GM08714 (cell line): ENCODE results near the gene CFAP61.

Experiments used
- H3K4me3 ChIP-seq: fragments of 200-500 bp; sonication (Bioruptor generic); 2 replicates; pipeline ENCODE4 v1.5.1; 2014; ENCODE audit warnings: mild to moderate bottlenecking, low read length, inconsistent platforms
- ZNF274 ChIP-seq: IDR thresholded peaks from 2 replicates; pipeline ENCODE4 v1.6.1; 2012; ENCODE audit warnings: mild to moderate bottlenecking, low read depth, low read length

Gene CFAP61

GRCh38 chr20:20052074-20052970 lies at the start of gene CFAP61, which contains the start of gene CRNKL1:
Gene CFAP61, plus strand, starts transcription at chr20:20052532. Its CDS starts 4,122 bp downstream, at chr20:20056654.
Gene CRNKL1, minus strand, starts transcription at chr20:20052466. Its CDS starts 124 bp downstream, at chr20:20052342.
- H3K4me3 ChIP-seq, result peak within 1 kb of the TSS; percentile 91
- TF ChIP-seq ZNF274, result no peak

GRCh38 chr20:20003031-20003954 lies 49.0 kb upstream of the CFAP61 start:
- H3K4me3 ChIP-seq, result peak overlapping the region; percentile 41; the same call in 1 of the 2 replicates
- no peak for TF ChIP-seq ZNF274

GRCh38 chr20:20003955-20004322 lies 48.4 kb upstream of the CFAP61 start:
- H3K4me3 ChIP-seq, result peak overlapping the region; percentile 41; the same call in 1 of the 2 replicates

GRCh38 chr20:20005342-20005741 lies 47.0 kb upstream of the CFAP61 start:
- no peak for TF ChIP-seq ZNF274
- H3K4me3 ChIP-seq, result no peak overlapping the region

- no peak for TF ChIP-seq ZNF274
- H3K4me3 ChIP-seq, result no peak overlapping the region
Observed at GRCh38 chr20:20009784-20010253, 42.5 kb upstream of the CFAP61 start.

- no peak overlapping the region for H3K4me3 ChIP-seq
- no peak for TF ChIP-seq ZNF274
Observed at GRCh38 chr20:20010639-20011500, 41.5 kb upstream of the CFAP61 start.

GRCh38 chr20:20012541-20012940 lies 39.8 kb upstream of the CFAP61 start:
- no peak for TF ChIP-seq ZNF274
- H3K4me3 ChIP-seq, result no peak overlapping the region

- TF ChIP-seq ZNF274, result no peak
- no peak overlapping the region for H3K4me3 ChIP-seq
Observed at GRCh38 chr20:20014659-20015058, 37.7 kb upstream of the CFAP61 start.

- peak within 1 kb of the TSS; percentile 80 for H3K4me3 ChIP-seq
- TF ChIP-seq ZNF274, result no peak
Observed at GRCh38 chr20:20017001-20017843, 35.1 kb upstream of the CFAP61 start, which contains the start of gene NAA20. Gene NAA20, plus strand, starts transcription at chr20:20017362. Its CDS starts 35 bp downstream, at chr20:20017397.

- peak overlapping the region; percentile 80 for H3K4me3 ChIP-seq
- TF ChIP-seq ZNF274, result no peak
Observed at GRCh38 chr20:20017844-20018185, 34.5 kb upstream of the CFAP61 start.

- no peak for TF ChIP-seq ZNF274
- peak overlapping the region; percentile 80 for H3K4me3 ChIP-seq
Observed at GRCh38 chr20:20018366-20018765, 34.0 kb upstream of the CFAP61 start.

GRCh38 chr20:20019123-20019522 lies 33.2 kb upstream of the CFAP61 start:
- no peak for TF ChIP-seq ZNF274
- H3K4me3 ChIP-seq, result no peak overlapping the region

GRCh38 chr20:20020908-20021307 lies 31.4 kb upstream of the CFAP61 start:
- no peak for TF ChIP-seq ZNF274
- no peak overlapping the region for H3K4me3 ChIP-seq
